HG03565 (cell line): Measurements from ENCODE around the gene GLYATL1B.

Experiments used
- ATAC-seq: cut with Tn5 transposase; IDR thresholded peaks from one replicate; pipeline ENCODE4 v1.9.1; 2021; ENCODE audit warnings: mild to moderate bottlenecking, moderate library complexity; ENCODE audit not compliant: unreplicated experiment

Gene GLYATL1B

DNA sequence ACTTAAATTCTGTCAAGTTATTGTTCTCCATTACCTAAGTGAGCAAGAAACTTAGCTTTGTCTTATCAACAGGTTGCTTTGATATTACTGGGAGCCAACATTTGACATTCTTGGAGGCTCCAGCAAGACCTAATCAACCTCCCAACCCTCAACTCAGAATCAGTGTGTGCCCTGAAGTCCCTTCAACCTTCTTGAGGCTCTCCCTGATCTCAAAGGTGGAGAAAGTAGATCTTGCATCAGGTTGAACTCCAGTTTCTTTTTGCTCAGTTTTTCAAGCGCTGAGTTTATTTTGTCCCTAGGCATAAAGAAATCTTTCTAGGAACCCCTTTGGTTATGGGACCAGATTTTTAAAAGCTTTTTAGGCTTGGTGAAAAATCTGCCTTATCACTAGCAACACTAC is 58.0 kb downstream of the GLYATL1B start:
- no peak for ATAC-seq
